OCI-LY1 (cell line): ENCODE measurements around the gene SLC25A21.
"Not testable (repeated sequence)": the region's sequence is repeated elsewhere in the genome, so short reads cannot be mapped to it uniquely, and the experiment has no call there.

ENCODE experiments used
- CTCF ChIP-seq: fragments of 200-600 bp; sonication (generic), shearing (Covaris generic); IDR thresholded peaks from 2 replicates; pipeline ENCODE4 v1.5.1; 2017; ENCODE audit warnings: mild to moderate bottlenecking, antibody characterized with exemption, low read length, moderate library complexity, mixed read lengths
- EZH2 ChIP-seq: fragments of 200-600 bp; sonication (generic), shearing (Covaris generic); IDR thresholded peaks from 2 replicates; pipeline ENCODE4 v1.8.0; 2017; ENCODE audit warnings: borderline replicate concordance, mixed run types, mild to moderate bottlenecking, antibody characterized with exemption, low read length, moderate library complexity, mixed read lengths

GRCh38 chr14:37146438-37146837, 26.0 kb downstream of the SLC25A21 start:
- not testable (repeated sequence) for TF ChIP-seq CTCF, EZH2
